ENCODE results near the gene CPAMD8. TPM values are rescaled to one million over a fixed set of nuclear protein-coding genes. Genes with fewer than 3 reads are reported as not detected.

Gene CPAMD8
- total and polyA plus RNA-seq, 2 of the 8 experiments (the other 6 are each of a cell fraction or from before 2014, with no cell fraction given) = 6.1 to 9.2 TPM

GRCh38 chr19:16862826-16863415, 163.7 kb downstream of the CPAMD8 start:
- ChIA-PET CTCF (ENCODE audit: partially characterized antibody) (no interaction called here), POLR2A (ENCODE audit: partially characterized antibody) (interaction anchor here (1.1 kb wide), 1 partner anchor 8 kb away, joined by 3 read pairs; no protein-coding TSS in a partner anchor)
- Histone ChIP-seq H2AK5ac (ENCODE audit: low read depth, low read length) (no peak overlapping the region), H3K4me1 (replicated peaks in 1 of 4; ENCODE audit: control insufficient read depth in 3 of 4, insufficient read depth in 4 of 4, low read length in 3 of 4) (no peaks in the 10 kb centered on the region), H3K23me2 (ENCODE audit: low read depth, low read length) (0 out of 2 replicates have a peak, but pooled peaks cover 1% of the 10 kb centered on the region), H3K79me2 (ENCODE audit: control insufficient read depth in 1 of 2, insufficient read depth in 2 of 2, low read length in 2 of 2) (no peaks in the 10 kb centered on the region), H2BK5ac (ENCODE audit: low read depth, low read length) (no peak overlapping the region), H4K8ac (ENCODE audit: extremely low read depth, insufficient read depth, low read length) (no peak overlapping the region), H2AFZ (ENCODE audit: low read length) (no peak overlapping the region), H2BK12ac (ENCODE audit: low read depth, low read length) (no peak overlapping the region), H3K79me1 (ENCODE audit: low read depth, low read length) (0 out of 2 replicates have a peak, but pooled peaks cover 2% of the 10 kb centered on the region), H3K18ac (ENCODE audit: extremely low read depth, low read length) (no peak overlapping the region), H4K20me1 (replicated peaks in 1 of 2; ENCODE audit: control insufficient read depth in 1 of 2, insufficient read depth in 2 of 2, low read length in 2 of 2) (peaks cover 0 to 7% of the 10 kb centered on the region in 2 experiments), H2BK15ac (ENCODE audit: low read length) (no peak overlapping the region), H3K56ac (replicated peaks; ENCODE audit: insufficient read length, low read depth, low read length) (no peak overlapping the region), H3K36me3 (ENCODE audit: control insufficient read depth in 2 of 4, insufficient read depth in 4 of 4, low read length in 3 of 4) (peaks cover 23 to 49% (median 40%) of the 10 kb centered on the region in 4 experiments), H3K4me2 (ENCODE audit: insufficient read depth in 1 of 2, low read depth in 2 of 2, low read length in 2 of 2) (no peak overlapping the region), H4K91ac (replicated peaks; ENCODE audit: insufficient read length, low read length) (no peak overlapping the region), H4K5ac (ENCODE audit: insufficient read length, low read depth, low read length) (no peak overlapping the region), H3K14ac (ENCODE audit: insufficient read length) (no peak overlapping the region), H3K23ac (ENCODE audit: insufficient read length) (no peak overlapping the region), H2BK120ac (replicated peaks; ENCODE audit: low read depth, low read length) (no peak overlapping the region), H3K9me3 (ENCODE audit: insufficient read depth in 2 of 2, low read depth in 1 of 2, low read length in 1 of 2) (no peaks in the 10 kb centered on the region), H3K4ac (replicated peaks; ENCODE audit: insufficient read length, low read depth, low read length) (no peak overlapping the region), H3K27ac (ENCODE audit: low read depth, low read length) (no peak overlapping the region), H3K4me3 (ENCODE audit: extremely low read depth in 1 of 4, insufficient read depth in 2 of 4, low read depth in 3 of 4, low read length in 4 of 4) (no peak overlapping the region), H2BK20ac (ENCODE audit: low read length) (no peak overlapping the region), H3K9ac (replicated peaks in 1 of 4; ENCODE audit: extremely low read depth in 1 of 4, low read depth in 3 of 4, low read length in 3 of 4) (no peak overlapping the region), H3K27me3 (replicated peaks in 1 of 4; ENCODE audit: control insufficient read depth in 3 of 4, extremely low read depth in 1 of 4, insufficient read depth in 3 of 4, low read length in 3 of 4) (no peaks in the 10 kb centered on the region)
- DNase-seq (ENCODE audit: low read depth in 1 of 2, low spot score in 2 of 2) (no peak), FAIRE-seq (no peak)
- WGBS, 2 experiments (ENCODE audit: extremely low coverage in 1 of 2, insufficient coverage in 1 of 2, insufficient read length in 1 of 2, insufficient replicate concordance in 2 of 2, low coverage in 1 of 2, low lambda C conversion rate in 2 of 2, missing lambda C conversion rate in 1 of 2) = 97% methylated on average over 10 of the region's 10 CpGs; no CpG with 5 or more reads in 1 of the 2 experiments
- TF ChIP-seq EZH2 (IDR thresholded peaks at IDR 0.05; ENCODE audit: low read depth, low read length, severe bottlenecking) (no peak), KDM4A (IDR thresholded peaks at IDR 0.05; ENCODE audit: low read depth, low read length, severe bottlenecking) (no peak), MAX (IDR thresholded peaks at IDR 0.05) (no peak), RBBP5 (IDR thresholded peaks at IDR 0.05; ENCODE audit: borderline replicate concordance, low read depth, low read length) (no peak), CHD2 (IDR thresholded peaks at IDR 0.05; ENCODE audit: low read length) (no peak), BCL11A (IDR thresholded peaks at IDR 0.05; ENCODE audit: low read depth in 2 of 2, low read length in 2 of 2) (no peak), KDM5A (IDR thresholded peaks at IDR 0.05; ENCODE audit: low read length) (no peak), RXRA (IDR thresholded peaks at IDR 0.05; ENCODE audit: insufficient read depth, low read depth, low read length) (no peak), CBX8 (IDR thresholded peaks at IDR 0.05; ENCODE audit: borderline replicate concordance, low read depth, low read length) (no peak), CTCF (IDR thresholded peaks at IDR 0.05; ENCODE audit: control extremely low read depth in 1 of 3, insufficient read depth in 1 of 3, low read depth in 1 of 3, low read length in 3 of 3) (no peak)

Measured in H1 (cell line).